GM18519 (cell line): ENCODE results near the gene TEX52.
"Not testable (repeated sequence)": the region's sequence is repeated elsewhere in the genome, so short reads cannot be mapped to it uniquely, and the experiment has no call there.

Source experiments
- ATAC-seq: cut with Tn5 transposase; IDR thresholded peaks from one replicate; pipeline ENCODE4 v1.9.1; 2021; ENCODE audit warnings: mild to moderate bottlenecking, moderate library complexity; ENCODE audit not compliant: unreplicated experiment, low FRiP score

Gene TEX52

DNA sequence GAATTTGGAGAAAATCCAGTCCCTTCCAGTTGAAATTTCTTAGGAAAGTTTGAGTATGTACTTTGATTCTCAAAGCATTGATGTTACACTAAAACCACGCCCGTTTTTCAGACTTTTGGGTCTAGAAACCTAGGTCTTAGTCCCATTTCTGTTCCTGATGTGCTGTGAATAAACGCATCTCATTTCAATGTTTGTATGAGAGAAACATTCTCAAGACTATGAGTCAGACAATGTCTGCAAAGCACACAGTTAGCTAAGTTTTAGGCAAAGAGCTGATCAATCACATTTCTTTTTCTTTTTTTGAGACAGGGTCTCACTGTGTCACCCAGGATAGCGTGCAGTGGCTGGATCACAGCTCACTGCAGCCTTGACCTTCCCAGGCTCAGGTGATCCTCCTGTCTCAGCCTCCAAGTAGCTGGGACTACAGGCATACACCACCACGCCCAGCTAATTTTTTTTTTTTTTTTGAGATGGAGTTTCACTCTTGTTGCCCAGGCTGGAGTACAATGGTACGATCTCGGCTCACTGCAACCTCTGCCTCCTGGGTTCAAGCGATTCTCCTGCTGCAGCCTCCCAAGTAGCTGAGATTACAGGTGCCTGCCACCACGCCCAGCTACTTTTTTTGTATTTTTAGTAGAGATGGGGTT lies 12.3 kb upstream of the TEX52 start:
- not testable (repeated sequence) for ATAC-seq

DNA sequence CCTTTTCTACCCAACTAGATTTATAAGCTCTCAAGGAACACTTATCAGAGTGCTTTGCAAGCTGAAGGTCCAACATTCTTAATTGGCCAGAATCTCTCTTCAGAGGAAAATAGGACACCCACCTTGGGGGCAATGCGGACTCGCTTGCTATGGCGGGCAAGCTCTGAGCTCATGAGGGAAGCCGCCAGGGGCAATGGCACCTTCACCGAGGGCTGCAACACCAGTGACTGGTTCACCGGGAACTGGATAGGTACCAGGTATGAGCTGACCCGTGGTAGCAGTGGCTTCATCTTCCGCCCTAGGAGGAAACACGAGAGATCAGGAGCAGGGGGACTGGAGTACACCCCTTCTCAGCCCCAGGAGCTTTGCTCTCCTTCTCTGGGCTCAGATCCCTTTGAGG lies 7.4 kb upstream of the TEX52 start:
- ATAC-seq = no peak

DNA sequence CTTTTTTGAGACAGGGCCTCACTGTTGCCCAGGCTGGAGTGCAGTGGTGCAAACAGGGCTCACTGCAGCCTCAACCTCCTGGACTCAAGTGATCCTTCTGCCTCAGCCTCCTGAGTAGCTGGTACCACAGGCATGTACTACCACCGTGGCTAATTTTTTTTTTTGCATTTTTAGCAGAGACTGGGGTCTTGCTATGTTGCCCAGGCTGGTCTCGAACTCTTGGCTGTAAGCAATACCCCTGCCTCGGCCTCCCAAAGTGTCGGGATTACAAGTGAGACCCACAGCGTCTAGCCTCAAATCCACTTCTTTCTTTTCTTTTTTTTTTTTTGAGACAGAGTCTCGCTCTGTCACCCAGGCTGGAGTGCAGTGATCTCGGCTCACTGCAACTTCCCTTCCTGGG lies 6.6 kb upstream of the TEX52 start:
- not testable (repeated sequence) for ATAC-seq

DNA sequence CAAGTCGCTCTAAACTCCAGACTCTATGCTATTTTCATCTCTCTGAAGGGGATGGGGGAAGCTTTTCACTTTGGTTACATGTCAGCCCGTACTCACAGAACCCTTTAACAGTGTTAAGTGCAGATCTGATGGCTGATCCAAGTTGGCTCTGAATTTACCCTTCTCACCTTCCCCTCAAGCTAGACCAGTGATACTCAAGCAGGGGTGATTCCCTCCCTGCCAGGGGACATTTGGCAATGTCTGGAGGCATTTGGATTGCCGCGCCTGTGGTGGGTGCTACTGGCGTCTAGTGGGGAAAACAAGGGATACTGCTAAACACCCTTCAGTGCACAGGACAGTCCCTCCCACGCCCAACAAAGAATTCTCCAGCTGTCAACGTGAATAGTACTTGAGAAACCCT lies 6.0 kb upstream of the TEX52 start:
- no peak for ATAC-seq

DNA sequence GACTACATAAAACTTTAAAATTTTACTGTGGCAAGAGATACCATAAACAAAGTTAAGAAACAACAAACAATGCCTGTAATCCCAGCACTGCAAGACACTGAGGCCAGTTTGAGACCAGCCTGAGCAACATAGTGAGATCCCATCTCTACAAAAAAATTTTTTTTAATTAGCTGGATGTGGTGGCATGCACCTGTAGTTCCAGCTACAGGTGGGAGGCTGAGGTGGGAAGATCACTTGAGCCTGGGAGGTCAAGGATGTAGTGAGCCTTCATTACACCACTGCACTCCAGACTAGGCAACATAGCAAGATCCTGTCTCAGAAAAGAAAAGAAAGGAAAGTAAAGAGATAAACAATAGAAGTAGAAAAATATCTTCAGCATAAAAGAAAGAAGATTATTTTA lies 3.3 kb upstream of the TEX52 start:
- ATAC-seq = no peak

DNA sequence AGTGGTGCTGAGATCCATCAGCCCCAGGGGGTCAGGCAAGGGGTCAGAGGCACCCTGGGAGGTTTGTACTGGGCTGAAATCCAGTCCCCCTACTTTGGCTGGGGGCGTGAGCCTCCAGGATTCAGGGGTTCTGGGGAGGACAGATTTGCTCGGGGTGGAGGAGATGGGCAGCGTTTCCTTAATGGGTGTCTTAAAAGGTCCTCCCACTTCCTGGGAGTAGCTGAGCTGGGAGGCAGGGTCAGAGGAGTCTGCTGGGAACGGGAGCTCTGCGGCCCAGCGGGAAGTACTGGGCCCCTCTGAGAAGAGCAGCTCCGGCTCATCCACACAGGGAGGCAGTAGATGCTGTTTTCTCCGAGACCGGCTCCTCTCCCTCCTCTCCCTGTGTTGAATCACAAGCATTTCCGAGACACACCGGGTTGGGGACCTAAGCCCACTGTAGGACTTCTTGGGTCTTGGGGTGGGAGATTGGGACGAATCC lies 2.1 kb upstream of the TEX52 start:
- no peak for ATAC-seq

DNA sequence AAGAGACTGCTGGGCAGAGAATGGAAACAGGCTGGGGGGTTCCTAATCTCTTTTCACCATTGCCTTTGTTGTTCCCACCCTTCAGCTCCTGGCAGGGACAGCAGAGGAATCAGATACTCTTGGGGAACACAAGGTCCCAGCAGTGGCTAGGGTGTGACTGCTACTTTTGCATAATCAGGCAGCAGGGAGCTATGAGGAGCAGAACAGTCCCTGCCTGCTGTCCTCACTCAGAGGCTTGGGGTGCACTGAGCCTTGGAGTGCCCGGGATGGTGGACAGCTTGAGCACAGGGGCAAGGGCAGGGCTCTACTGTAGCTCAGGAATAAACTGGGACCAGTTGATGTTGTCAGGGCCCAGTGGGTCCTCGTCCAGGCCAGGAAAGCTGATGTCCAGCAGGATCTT lies 1.5 kb upstream of the TEX52 start:
- ATAC-seq = no peak

DNA sequence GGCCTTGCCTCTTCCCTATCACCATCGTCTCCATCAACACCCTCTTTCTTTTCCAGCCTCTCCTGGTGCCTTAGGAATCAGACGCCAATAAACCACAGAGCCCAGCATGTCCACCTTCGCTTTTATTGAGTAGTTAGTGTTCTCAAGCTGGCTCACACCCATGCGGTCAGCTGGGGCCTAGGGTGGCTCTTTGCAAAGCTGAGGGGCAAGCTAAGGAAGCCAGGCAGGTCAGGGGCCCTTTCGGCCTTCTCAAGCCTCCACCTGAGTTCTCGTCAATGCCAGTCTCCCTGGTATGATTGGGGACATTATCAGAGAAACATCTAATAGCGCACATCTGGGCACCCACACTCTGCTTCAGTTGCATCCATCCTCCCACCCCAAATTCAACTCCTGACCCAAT lies 737 bp upstream of the TEX52 start:
- ATAC-seq = no peak

DNA sequence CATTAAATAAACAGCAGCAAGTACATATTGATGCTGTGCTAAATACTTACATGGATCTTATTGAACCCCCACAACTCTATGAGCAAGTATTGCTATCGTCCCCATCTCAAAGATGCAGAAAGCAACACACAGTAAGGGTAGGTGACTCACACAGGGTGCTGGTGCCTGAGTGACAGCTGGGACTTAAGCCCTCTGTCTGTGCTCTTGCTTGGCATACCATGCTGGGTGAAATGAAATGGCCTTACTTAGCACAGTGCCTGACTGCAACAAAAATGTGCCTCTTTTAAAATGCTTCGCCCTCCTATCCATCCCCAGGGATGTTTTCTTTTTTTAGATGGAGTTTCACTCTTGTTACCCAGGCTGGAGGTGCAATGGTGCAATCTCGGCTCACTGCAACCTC lies 788 bp downstream of the TEX52 start:
- ATAC-seq = no peak

DNA sequence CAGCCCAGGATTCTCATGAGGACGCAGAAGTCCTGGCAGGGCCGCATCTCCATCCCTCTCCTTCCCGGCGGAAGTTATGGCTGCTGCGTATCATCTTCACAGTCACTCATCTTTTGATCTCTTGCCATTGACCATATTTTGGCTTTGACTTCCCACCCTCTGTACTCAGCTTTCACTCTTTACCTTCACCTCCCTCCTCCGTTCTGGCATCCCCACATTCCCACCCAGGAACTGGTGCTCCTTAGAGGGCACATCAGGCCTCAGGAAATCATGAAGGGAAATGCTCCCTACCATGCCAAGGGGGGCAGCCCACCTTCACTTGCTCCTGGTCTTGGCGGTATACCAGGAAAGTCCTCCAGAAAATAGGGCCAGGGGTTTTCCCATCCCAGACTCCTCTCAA lies 1.3 kb downstream of the TEX52 start:
- no peak for ATAC-seq

DNA sequence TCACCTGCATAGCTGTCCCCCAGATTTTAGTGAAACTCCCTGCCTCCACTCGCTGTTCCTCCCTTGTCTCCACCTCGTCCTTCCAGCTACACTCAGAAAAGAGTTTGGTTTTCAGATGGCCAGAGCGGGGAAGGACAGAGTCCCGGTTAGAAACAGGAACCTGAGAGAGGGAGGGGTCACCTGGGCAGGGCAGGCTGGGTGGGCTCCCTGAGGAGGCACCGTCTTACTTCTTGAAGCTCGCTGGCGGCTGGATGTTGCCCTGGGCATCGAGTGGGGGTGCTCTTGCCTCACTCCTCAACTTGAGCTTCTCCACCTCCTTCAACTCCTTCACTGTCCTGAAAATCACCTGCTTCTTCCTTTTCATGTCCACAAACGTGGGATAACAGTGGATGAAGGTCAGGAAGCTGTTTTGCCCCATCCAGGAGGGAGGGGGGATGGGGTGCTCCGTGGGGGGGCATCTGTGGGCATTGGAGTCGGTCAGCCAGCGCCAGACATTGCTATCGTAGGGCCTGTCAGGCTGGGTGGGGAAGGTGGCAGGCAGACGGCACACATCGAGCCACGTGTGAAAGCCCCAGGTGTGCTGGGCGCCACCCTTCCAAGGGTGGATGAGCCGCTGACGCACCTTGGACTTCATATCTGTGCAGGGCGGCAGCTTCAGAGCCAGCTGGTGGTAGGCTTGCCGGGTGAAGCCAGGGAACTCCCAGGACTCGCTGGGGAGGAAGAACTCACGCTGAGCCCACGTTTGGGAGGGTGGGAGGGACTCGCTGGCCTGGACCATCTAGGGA lies 2.0 kb downstream of the TEX52 start:
- ATAC-seq = no peak

DNA sequence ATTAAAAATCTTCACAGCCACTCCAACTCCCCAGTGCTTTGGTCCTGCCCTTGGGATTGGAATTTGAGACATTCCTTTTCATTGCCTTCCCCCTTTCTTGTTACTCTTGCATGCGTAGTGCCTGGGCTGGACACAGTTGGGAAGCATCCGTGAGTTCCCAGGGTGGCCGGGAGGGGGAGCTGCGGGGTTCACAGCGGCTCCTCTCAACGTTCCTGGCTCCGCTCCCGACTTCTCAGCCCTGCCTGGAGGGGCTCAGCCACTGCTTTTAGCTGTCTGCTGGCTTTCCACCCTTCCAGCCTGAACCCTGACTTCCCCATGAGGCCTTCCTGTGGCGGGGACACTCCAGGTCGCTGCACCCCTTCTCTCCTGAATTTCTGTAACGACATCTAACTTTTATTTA lies 3.2 kb downstream of the TEX52 start:
- no peak for ATAC-seq

DNA sequence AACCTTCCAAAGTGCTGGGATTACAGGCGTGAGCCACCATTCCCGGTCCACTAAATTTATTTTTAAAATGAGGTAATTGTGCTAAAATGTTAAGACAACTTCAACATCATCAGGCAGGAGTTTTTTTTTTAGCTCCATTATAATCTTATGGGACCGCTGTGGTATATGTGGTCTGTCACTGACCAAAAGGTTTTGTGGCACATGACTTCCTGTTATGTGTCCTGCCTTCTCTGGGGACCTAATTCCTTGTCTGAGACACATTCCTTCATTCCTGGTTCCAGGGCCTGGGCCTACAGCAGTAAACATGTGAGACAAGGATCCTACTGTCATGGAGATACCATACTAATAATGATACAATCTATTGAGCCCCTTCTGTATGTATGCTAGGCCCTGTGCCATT lies 4.9 kb downstream of the TEX52 start:
- ATAC-seq = no peak

DNA sequence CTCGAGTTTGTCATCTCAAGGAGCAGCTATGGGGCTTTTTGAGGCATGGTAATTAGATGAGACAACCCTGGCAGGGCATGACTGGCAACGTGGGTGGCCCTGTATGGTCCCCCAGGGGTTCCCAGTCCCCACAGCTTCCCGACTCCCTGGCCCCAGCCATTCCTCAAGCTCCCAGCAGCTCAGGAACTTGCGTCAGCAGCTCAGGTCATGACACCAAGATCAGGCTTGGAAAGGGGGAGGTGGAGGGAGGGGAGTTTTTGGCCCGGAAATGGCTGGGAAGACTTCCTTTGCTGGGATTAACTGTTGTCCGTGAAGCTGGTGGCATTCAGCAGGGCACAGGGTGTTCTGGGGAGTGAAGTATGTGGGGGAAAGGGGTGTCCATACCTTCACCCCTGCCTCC lies 11.6 kb downstream of the TEX52 start:
- no peak for ATAC-seq

DNA sequence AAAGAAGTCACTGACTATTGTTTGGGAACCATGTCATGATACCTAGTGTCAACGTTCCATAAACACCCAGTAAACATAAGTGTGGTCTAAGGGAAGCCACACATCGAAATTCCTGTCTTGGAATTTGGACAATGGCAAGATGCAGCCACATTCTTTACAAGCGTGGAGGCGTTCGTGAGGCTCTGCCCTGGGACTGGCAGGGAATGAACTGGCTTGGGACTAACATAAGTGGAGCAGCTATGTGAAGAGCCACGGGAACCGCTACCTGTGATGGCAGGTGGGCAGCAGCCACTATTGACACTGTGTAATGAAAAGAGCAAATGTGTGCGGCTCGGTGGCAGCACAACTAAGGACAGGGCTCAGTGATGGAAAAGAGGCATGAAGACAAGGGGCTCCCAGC lies 12.1 kb downstream of the TEX52 start:
- no peak for ATAC-seq

DNA sequence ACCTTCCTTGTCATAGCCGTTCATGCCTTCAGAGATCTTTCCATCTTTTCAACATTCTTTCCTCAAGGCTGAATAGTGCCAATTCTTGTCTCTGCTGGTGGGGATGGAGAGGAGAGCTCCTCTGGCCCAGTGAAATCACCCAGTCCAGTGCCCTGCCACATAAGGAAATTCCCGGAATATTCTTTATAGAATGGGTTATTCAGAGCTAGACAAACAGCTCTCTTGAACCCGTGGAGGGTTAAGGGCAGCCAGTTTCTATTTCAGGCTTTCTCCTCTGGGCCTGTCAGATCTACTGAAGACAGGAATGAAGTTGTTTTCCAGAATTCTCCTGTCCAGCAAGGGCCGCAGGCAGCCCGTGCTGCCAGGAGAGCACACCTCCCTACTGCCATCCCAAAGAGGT lies 13.9 kb downstream of the TEX52 start:
- ATAC-seq = no peak

DNA sequence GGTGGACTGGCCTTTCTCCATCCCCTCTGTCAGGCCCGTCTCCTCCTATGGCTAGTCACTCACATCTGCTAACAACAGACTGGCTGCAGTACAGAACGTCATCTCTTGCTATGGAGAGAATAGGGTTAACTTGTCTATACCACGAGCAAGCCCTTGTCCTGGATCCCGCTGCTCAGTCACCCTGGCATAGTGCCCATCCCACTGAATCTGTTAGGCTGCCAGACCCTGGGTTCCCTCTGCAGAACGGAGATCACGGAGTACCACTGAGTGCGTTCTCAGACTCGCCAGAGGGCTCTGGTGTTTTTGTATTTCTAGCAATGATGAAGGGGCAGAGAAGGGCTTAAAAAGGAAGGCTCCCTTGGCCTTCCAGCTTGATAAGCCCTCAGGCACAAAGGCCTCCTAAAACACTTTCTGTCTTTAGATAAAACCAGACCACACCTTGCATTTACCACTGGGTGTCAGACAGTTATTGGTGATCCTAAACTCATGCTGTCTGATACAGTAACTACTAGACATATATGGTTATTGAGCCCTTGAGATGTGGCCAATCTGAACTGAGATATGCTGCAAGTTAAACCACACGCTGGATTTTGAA lies 15.7 kb downstream of the TEX52 start:
- ATAC-seq = no peak

DNA sequence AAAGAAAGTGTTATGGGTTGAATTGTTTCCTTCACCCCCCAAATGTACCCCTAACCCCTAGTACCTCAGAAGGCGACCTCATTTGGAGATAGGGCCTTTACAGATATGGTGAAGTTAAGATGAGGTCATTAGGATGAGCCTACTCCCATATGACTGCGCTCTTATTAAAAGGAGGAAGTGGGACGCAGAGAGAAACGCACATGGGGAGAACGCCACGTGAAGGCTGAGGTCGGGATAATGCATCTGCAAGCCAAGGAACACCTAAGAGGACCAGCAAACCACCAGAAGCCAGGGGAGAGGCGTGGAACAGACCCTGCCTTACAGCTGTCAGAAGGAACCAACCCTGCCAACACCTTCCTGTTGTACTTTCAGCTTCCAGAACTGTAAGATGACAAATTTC lies 20.3 kb downstream of the TEX52 start:
- ATAC-seq = no peak

DNA sequence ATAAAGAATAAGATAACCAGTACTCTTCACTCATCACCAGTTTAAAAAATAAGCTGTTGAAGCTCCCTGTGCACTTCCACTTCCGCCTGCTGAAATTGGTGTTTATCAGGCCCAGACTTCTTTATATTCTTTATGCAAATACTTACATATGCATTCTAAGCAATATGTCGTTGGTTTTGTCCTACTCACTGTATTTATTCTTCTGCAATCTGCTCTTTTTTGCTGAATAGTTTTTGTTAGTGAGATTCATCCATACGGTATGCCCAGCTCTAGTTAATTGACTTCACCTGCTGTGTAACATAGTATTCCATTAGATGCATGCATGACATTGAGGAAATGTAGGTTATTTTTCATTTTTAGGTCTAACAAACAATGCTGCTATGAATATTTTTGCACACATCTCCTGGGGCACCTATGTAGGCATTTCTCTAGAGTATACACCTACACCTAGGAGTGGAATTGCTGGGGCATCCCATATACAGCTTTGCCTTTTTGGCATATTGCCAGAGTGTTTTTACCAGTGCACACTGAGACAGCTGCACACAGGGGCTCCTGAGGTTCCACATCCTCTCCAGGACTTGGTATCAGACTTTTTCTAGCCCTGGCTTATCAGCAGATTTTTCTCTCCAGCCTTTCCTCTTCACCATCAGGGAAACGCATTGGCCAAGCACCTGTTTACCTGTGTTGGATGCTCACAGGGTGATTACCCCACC lies 21.0 kb downstream of the TEX52 start:
- ATAC-seq = no peak

DNA sequence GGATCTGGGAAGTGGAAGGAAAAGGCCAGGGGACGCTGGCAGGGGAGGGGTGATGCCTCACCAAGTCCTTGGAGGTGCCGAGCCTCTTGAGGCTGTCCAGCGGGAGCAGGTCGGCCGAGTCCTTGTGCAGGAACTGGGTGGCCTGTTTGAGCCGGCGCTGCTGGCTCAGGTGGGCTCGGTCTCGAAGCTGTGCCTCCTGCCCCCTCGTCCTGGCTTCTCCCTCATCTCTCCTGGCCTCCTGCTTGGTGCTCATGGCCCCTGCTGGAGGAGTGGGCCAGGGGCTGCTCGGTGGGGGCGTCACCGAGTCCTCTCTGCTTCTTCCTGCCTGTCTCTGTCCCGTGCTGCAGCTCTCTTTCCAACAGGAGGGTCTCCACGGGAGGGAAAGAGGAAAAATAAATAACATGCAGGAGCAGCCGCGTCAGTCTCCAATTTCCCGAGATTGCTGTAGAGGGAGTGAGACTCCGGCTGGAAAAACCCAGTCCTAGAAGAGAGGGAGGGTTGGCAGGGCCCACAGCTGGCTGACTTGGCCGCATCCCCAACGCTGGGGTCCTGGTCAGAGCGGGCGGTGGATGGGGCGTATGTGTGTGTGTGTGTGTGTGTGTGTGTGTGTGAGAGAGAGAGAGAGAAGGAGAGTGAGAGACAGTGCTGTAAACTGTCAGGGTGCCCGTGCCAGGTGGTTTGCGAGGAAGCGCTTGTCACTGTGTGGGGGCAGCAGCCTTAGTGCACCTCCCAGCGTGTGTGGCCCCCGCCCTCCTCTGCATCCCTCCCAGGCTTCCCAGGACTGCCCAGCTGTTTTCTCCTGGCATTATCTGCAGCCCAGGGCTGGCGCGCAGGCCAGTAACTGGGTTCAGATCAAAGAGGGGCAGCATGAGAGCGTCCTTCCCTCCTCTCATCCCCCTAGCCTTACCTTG lies 22.0 kb downstream of the TEX52 start, which contains the start of gene NRIP2:
TSS of gene NRIP2 (minus strand) at position 455 of the 911 bp plus-strand sequence. CDS start at position 403, 52 bp downstream.
- no peak for ATAC-seq
